ENCODE results near the gene INCENP. TPM values are rescaled to one million over a fixed set of nuclear protein-coding genes. Genes with fewer than 3 reads are reported as not detected.

Gene INCENP
- total RNA-seq, 2 experiments from 2014 or later = 126 to 130 TPM

DNA sequence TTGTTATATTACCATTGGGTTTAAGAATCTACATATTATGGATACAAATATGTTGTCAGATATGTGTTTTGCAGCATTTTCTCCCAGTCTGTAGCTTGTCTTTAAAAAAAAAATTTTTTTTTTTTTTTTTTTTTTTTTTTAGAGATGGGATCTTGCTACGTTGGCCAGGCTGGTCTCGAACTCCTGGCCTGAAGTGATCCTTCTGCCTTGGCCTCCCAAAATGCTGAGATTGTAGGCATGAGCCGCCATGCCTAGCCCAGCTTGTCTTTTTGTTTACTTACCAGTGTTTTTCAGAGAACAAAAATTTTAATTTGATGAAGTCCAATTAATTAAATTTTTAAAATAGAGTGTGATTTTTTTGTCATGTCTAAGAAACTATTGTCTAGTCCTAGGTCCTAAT is 29.8 kb downstream of the INCENP start:
- DNase-seq = no peak
- ChIA-PET CTCF (no interaction called here), POLR2A (interaction anchor here (1.5 kb wide), 1 partner anchor 10 kb away, joined by 3 read pairs; no protein-coding TSS in a partner anchor)
- H3K36me3 Mint-ChIP-seq (ENCODE audit: low read depth) = peaks cover 33% of the 10 kb centered on the region
- ATAC-seq = no peak
- H3K4me1 Mint-ChIP-seq (ENCODE audit: low read depth) = no peaks in the 10 kb centered on the region
- TF ChIP-seq, protein P1, sequence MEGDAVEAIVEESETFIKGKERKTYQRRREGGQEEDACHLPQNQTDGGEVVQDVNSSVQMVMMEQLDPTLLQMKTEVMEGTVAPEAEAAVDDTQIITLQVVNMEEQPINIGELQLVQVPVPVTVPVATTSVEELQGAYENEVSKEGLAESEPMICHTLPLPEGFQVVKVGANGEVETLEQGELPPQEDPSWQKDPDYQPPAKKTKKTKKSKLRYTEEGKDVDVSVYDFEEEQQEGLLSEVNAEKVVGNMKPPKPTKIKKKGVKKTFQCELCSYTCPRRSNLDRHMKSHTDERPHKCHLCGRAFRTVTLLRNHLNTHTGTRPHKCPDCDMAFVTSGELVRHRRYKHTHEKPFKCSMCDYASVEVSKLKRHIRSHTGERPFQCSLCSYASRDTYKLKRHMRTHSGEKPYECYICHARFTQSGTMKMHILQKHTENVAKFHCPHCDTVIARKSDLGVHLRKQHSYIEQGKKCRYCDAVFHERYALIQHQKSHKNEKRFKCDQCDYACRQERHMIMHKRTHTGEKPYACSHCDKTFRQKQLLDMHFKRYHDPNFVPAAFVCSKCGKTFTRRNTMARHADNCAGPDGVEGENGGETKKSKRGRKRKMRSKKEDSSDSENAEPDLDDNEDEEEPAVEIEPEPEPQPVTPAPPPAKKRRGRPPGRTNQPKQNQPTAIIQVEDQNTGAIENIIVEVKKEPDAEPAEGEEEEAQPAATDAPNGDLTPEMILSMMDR (IDR thresholded peaks at IDR 0.05) = no peak
- intact Hi-C loops (cut with micrococcal nuclease) = no loop called here
- no peaks in the 10 kb centered on the region for H3K9me3 Mint-ChIP-seq
- no peak overlapping the region for H3K4me3 Mint-ChIP-seq
- H3K27me3 Mint-ChIP-seq = no peaks in the 10 kb centered on the region
- no peak overlapping the region for H3K27ac Mint-ChIP-seq

DNA sequence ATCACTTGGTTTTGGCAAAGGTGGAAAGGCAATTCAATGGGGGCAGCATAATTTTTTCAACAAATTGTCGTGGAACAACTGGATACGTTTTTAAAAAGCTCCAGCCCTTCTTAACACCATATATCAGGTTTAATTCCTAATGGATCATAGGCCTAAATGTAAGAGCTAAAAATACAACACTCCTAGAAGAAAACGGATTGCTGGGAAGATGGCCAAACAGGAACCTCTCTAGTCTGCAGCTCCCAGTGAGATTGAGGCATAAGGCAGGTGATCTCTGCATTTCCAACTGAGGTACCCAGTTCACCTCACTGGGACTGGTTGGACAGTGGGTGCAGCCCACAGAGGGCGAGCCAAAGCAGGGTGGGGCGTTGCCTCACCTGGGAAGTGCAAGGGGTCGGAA is 33.8 kb downstream of the INCENP start:
- DNase-seq (no peak), ATAC-seq (no peak)
- Mint-ChIP-seq H3K36me3 (ENCODE audit: low read depth) (peaks cover 10% of the 10 kb centered on the region), H3K27me3 (peaks cover 18% of the 10 kb centered on the region), H3K27ac (no peak overlapping the region), H3K4me1 (ENCODE audit: low read depth) (no peaks in the 10 kb centered on the region), H3K9me3 (no peaks in the 10 kb centered on the region), H3K4me3 (no peak overlapping the region)
- intact Hi-C loops (cut with micrococcal nuclease) = no loop called here
- POLR2A ChIA-PET = interaction anchor here (1.0 to 1.7 kb wide), 2 partner anchors 13 to 27 kb away, joined by 3 to 4 read pairs; no protein-coding TSS in a partner anchor
- TF ChIP-seq, protein P1 (IDR thresholded peaks at IDR 0.05) = no peak
- CTCF ChIA-PET = interaction anchor here (1.5 to 1.7 kb wide), 2 partner anchors 13 to 76 kb away, joined by 4 to 6 read pairs; no protein-coding TSS in a partner anchor

DNA sequence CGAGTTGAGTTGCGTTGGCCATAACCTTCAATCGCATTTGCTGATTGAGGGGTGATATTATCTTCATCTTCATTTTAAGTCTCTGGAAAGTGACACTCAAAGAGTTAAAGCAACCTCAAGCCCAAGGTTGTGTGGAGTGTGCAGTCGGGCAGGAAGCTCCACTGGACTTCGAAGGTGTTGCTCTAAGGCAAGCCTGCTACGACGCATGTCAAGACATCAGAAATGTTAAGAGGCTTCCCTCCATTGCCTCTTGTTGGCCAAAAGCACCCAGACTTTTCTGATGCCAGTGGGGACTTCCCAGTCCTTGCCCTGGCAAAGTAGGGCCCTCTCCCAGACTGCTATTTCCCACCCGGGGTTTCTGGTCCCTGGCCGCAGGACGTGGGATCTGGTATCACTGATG is 42.6 kb downstream of the INCENP start:
- no peak overlapping the region for H3K4me3 Mint-ChIP-seq
- CTCF ChIA-PET = interaction anchor here (1.4 kb wide), 1 partner anchor 144 kb away, joined by 3 read pairs; no protein-coding TSS in a partner anchor
- ATAC-seq (no peak), DNase-seq (no peak)
- H3K9me3 Mint-ChIP-seq = no peaks in the 10 kb centered on the region
- H3K27me3 Mint-ChIP-seq = peaks cover 20% of the 10 kb centered on the region
- H3K27ac Mint-ChIP-seq = no peak overlapping the region
- POLR2A ChIA-PET = no interaction called here
- TF ChIP-seq, protein P1 (IDR thresholded peaks at IDR 0.05) = no peak
- intact Hi-C loops (cut with micrococcal nuclease) = no loop called here
- H3K4me1 Mint-ChIP-seq (ENCODE audit: low read depth) = peaks cover 1% of the 10 kb centered on the region
- no peaks in the 10 kb centered on the region for H3K36me3 Mint-ChIP-seq (ENCODE audit: low read depth)

DNA sequence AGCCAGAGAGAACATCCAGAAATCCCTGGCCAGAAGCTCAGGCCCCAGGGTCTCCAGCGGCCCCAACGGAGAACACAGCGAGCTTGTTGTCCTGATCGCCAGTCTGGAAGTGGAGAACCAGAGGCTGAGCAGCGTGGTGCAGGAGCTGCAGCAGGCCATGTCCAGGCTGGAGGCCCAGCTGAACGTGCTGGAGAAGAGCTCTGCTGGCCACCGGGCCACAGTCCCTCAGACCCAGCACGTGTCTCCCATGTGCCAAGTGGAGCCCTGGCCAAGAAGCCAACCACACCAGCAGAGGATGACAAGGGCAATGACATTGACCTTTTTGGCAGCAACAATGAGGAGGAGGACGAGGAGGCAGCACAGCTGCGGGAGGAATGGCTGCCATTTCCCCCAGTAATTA is 45.6 kb downstream of the INCENP start:
- ChIA-PET POLR2A (no interaction called here), CTCF (interaction anchor here (3.9 kb wide), 1 partner anchor 142 kb away, joined by 30 read pairs; no protein-coding TSS in a partner anchor)
- DNase-seq = no peak
- TF ChIP-seq, protein P1 (IDR thresholded peaks at IDR 0.05) = no peak
- intact Hi-C loops (cut with micrococcal nuclease) = no loop called here
- ATAC-seq = no peak
- Mint-ChIP-seq H3K27ac (no peak overlapping the region), H3K27me3 (peaks cover 23% of the 10 kb centered on the region), H3K4me1 (ENCODE audit: low read depth) (peaks cover 4% of the 10 kb centered on the region), H3K4me3 (no peak overlapping the region), H3K36me3 (ENCODE audit: low read depth) (no peaks in the 10 kb centered on the region), H3K9me3 (no peaks in the 10 kb centered on the region)

DNA sequence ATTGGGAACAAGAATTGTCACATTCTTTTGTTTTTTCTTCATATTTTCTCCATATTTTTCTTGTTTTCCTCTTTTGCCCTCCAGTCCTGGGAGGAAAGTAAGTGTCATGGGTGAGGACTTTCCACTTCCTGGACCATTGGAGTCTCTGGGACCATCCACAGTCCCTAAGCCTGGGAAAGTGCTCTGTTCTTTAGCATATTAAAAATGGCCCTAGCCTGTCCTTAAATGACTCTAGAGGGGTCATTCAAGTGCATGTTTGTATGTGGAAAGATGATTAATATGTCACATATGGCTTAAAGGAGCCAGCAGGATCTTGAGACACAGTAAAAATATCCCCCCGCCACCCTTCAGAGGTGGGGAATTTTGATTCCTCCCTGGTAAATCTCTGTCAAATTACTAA is 46.1 kb downstream of the INCENP start:
- no peaks in the 10 kb centered on the region for H3K9me3 Mint-ChIP-seq
- ChIA-PET CTCF (interaction anchor here (2.0 to 3.9 kb wide), 2 partner anchors 13 to 141 kb away, joined by 6 to 30 read pairs; no protein-coding TSS in a partner anchor), POLR2A (no interaction called here)
- DNase-seq = no peak
- H3K4me1 Mint-ChIP-seq (ENCODE audit: low read depth) = peaks cover 4% of the 10 kb centered on the region
- intact Hi-C loops (cut with micrococcal nuclease) = loop anchor here (5.0 kb wide), 1 partner anchor 142 kb away; no protein-coding TSS in a partner anchor
- no peaks in the 10 kb centered on the region for H3K36me3 Mint-ChIP-seq (ENCODE audit: low read depth)
- H3K27me3 Mint-ChIP-seq = peaks cover 25% of the 10 kb centered on the region
- H3K4me3 Mint-ChIP-seq = no peak overlapping the region
- no peak for ATAC-seq
- TF ChIP-seq, protein P1 (IDR thresholded peaks at IDR 0.05) = no peak
- H3K27ac Mint-ChIP-seq = no peak overlapping the region
